Measurements from ENCODE around the gene CELF2.

The CELF2 gene

GRCh38 chr10:11186374-11186773, 168.7 kb downstream of the CELF2 start:
- H3K79me2 ChIP-seq (ENCODE audit: insufficient read depth, low read length): peaks cover 100% of the 10 kb centered on the region
- no peak for DNase-seq
- no peaks in the 10 kb centered on the region for H3K27me3 ChIP-seq (ENCODE audit: insufficient read depth, low read length, poor library complexity)
- H2AFZ ChIP-seq (ENCODE audit: low read depth, low read length): no peak overlapping the region
- H4K20me1 ChIP-seq (ENCODE audit: insufficient read depth, low read length): peaks cover 14% of the 10 kb centered on the region; the same call in 1 of the 2 replicates
- H3K4me2 ChIP-seq (ENCODE audit: insufficient read depth, low read length): no peak overlapping the region
- H3K9ac ChIP-seq (ENCODE audit: low read depth, low read length): no peak overlapping the region
- no peak overlapping the region for H3K4me3 ChIP-seq (ENCODE audit: low read depth in 1 of 2, low read length in 2 of 2)
- ATAC-seq (ENCODE audit: insufficient read depth, low read depth): no peak
- H3K4me1 ChIP-seq (ENCODE audit: insufficient read depth, low read length): peaks cover 24% of the 10 kb centered on the region
- no peak for TF ChIP-seq CTCF (IDR thresholded peaks at IDR 0.05; ENCODE audit: borderline replicate concordance, extremely low read depth, low read length, poor library complexity, severe bottlenecking)
- no peak for TF ChIP-seq EZH2 (IDR thresholded peaks at IDR 0.05; ENCODE audit: borderline replicate concordance, low read depth, low read length, severe bottlenecking)
- H3K36me3 ChIP-seq (ENCODE audit: insufficient read depth, low read length): peaks cover 57% of the 10 kb centered on the region
- no peak overlapping the region for H3K27ac ChIP-seq (ENCODE audit: low read length)
- peaks cover 13% of the 10 kb centered on the region for H3K9me3 ChIP-seq (ENCODE audit: insufficient read depth, low read length, severe bottlenecking)

GRCh38 chr10:11189582-11190376, 172.1 kb downstream of the CELF2 start:
- DNase-seq: no peak
- Histone ChIP-seq H3K4me3 (ENCODE audit: low read depth in 1 of 2, low read length in 2 of 2) (no peak overlapping the region), H3K27ac (ENCODE audit: low read length) (no peak overlapping the region), H3K9me3 (ENCODE audit: insufficient read depth, low read length, severe bottlenecking) (peaks cover 4% of the 10 kb centered on the region), H2AFZ (ENCODE audit: low read depth, low read length) (no peak overlapping the region), H3K27me3 (ENCODE audit: insufficient read depth, low read length, poor library complexity) (no peaks in the 10 kb centered on the region), H3K9ac (ENCODE audit: low read depth, low read length) (no peak overlapping the region), H4K20me1 (ENCODE audit: insufficient read depth, low read length) (peaks cover 32% of the 10 kb centered on the region), H3K36me3 (ENCODE audit: insufficient read depth, low read length) (peaks cover 53% of the 10 kb centered on the region), H3K4me1 (ENCODE audit: insufficient read depth, low read length) (0 out of 2 replicates have a peak, but pooled peaks cover 3% of the 10 kb centered on the region), H3K79me2 (ENCODE audit: insufficient read depth, low read length) (peaks cover 96% of the 10 kb centered on the region), H3K4me2 (ENCODE audit: insufficient read depth, low read length) (no peak overlapping the region)
- TF ChIP-seq CTCF (IDR thresholded peaks at IDR 0.05; ENCODE audit: borderline replicate concordance, extremely low read depth, low read length, poor library complexity, severe bottlenecking): no peak
- ATAC-seq (ENCODE audit: insufficient read depth, low read depth): no peak

- TF ChIP-seq EZH2 (IDR thresholded peaks at IDR 0.05; ENCODE audit: borderline replicate concordance, low read depth, low read length, severe bottlenecking): no peak
- TF ChIP-seq CTCF (IDR thresholded peaks at IDR 0.05; ENCODE audit: borderline replicate concordance, extremely low read depth, low read length, poor library complexity, severe bottlenecking): no peak
- no peak overlapping the region for H2AFZ ChIP-seq (ENCODE audit: low read depth, low read length)
- ATAC-seq (ENCODE audit: insufficient read depth, low read depth) (no peak), DNase-seq (no peak)
- peaks cover 53% of the 10 kb centered on the region for H3K36me3 ChIP-seq (ENCODE audit: insufficient read depth, low read length)
- H3K4me1 ChIP-seq (ENCODE audit: insufficient read depth, low read length): no peaks in the 10 kb centered on the region
- peaks cover 41% of the 10 kb centered on the region for H4K20me1 ChIP-seq (ENCODE audit: insufficient read depth, low read length)
- H3K9ac ChIP-seq (ENCODE audit: low read depth, low read length): no peak overlapping the region
- H3K4me3 ChIP-seq (ENCODE audit: low read depth in 1 of 2, low read length in 2 of 2): no peak overlapping the region
- H3K4me2 ChIP-seq (ENCODE audit: insufficient read depth, low read length): no peak overlapping the region
- peaks cover 96% of the 10 kb centered on the region for H3K79me2 ChIP-seq (ENCODE audit: insufficient read depth, low read length)
- no peak overlapping the region for H3K27ac ChIP-seq (ENCODE audit: low read length)
- no peaks in the 10 kb centered on the region for H3K9me3 ChIP-seq (ENCODE audit: insufficient read depth, low read length, severe bottlenecking)
- no peaks in the 10 kb centered on the region for H3K27me3 ChIP-seq (ENCODE audit: insufficient read depth, low read length, poor library complexity)
These were observed 173.5 kb downstream of the CELF2 start for GRCh38 chr10:11191190-11191589.

Measured in DND-41 (cell line).